Ishikawa (cell line): ENCODE results near the gene NR5A2.

Source experiments
- EP300 ChIP-seq: IDR thresholded peaks from 2 replicates; pipeline ENCODE4 v1.6.1; 2012; ENCODE audit warnings: borderline replicate concordance
- REST ChIP-seq: IDR thresholded peaks from 2 replicates; pipeline ENCODE4 v1.6.1; 2012; ENCODE audit warnings: low read depth, mild to moderate bottlenecking
- TAF1 ChIP-seq: IDR thresholded peaks from 2 replicates; pipeline ENCODE4 v1.6.1; 2012; ENCODE audit warnings: low read depth, mild to moderate bottlenecking

GRCh38 chr1:200198236-200198635, 170.7 kb downstream of the NR5A2 start:
- TF ChIP-seq REST (no peak), EP300 (no peak), TAF1 (no peak)
